ENCODE results near the gene VSIG2. TPM values are rescaled to one million over a fixed set of nuclear protein-coding genes. Genes with fewer than 3 reads are reported as not detected.

VSIG2 gene
- total RNA-seq, 1 experiment from 2014 or later = not detected

DNA sequence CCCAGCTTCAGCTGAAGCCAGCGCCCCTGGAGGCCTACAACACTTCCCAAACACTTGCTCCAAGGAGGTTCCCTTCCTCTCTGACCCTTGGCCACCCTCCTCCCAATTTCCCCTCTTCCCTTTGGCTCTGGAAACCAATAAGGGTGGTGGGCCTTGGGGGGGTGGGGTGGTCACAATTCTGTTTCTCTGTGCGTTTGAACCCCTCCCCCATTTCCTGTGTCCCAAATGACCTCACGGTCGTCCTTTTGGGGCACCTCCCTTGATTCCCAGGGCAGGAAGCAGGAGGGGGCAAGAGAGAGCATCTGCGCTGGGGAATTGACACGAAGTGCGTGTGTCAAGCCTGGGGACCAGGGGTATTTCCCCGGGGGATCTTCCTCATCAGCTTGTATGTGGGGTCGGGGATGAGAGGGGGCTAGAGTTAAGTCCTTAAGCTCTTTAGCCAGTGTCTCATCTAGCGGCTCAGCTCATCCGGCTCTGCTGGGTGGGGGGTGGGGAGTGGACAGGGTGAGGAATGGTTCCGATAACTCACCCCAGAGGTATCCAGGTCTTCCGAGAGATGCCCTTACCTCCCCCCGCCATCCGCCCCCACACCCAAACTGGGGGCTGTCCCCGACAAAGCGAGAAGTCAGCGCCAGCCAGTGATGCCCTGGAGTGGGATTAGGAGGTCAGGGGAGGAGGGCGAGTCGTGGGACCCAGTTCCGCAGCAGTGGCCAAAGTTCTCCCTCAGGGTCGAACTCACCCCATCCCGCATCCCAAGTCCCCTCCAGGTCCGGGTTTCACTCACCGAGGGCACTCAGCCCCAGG, 9.4 kb upstream of the VSIG2 start:
- DNase-seq (ENCODE audit: unreplicated experiment) = no peak
- intact Hi-C loops (cut with micrococcal nuclease) = loop anchor here (2.0 kb wide), 1 partner anchor 31 kb away; no protein-coding TSS in a partner anchor
- BruUV-seq (replicated peaks) = no TSS peak
- H3K27ac Mint-ChIP-seq (ENCODE audit: low read depth, unreplicated experiment) = no peak overlapping the region
- peaks cover 5% of the 10 kb centered on the region for H3K4me1 Mint-ChIP-seq (ENCODE audit: insufficient read depth, unreplicated experiment)
- no peaks in the 10 kb centered on the region for H3K36me3 Mint-ChIP-seq (ENCODE audit: insufficient read depth, unreplicated experiment)
- no peaks in the 10 kb centered on the region for H3K9me3 Mint-ChIP-seq (ENCODE audit: unreplicated experiment)
- ChIA-PET CTCF (interaction anchor here (0.6 to 6.1 kb wide), 18 partner anchors 10 to 1410 kb away, joined by 3 to 112 read pairs (median 4); partner anchors contain the start of genes MSANTD2, SIAE and SPA17), POLR2A (interaction anchor here (0.6 to 1.9 kb wide), 2 partner anchors 39 to 137 kb away, joined by 3 to 8 read pairs; partner anchors contain the start of gene MSANTD2)
- TF ChIP-seq, protein P1, sequence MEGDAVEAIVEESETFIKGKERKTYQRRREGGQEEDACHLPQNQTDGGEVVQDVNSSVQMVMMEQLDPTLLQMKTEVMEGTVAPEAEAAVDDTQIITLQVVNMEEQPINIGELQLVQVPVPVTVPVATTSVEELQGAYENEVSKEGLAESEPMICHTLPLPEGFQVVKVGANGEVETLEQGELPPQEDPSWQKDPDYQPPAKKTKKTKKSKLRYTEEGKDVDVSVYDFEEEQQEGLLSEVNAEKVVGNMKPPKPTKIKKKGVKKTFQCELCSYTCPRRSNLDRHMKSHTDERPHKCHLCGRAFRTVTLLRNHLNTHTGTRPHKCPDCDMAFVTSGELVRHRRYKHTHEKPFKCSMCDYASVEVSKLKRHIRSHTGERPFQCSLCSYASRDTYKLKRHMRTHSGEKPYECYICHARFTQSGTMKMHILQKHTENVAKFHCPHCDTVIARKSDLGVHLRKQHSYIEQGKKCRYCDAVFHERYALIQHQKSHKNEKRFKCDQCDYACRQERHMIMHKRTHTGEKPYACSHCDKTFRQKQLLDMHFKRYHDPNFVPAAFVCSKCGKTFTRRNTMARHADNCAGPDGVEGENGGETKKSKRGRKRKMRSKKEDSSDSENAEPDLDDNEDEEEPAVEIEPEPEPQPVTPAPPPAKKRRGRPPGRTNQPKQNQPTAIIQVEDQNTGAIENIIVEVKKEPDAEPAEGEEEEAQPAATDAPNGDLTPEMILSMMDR (IDR thresholded peaks at IDR 0.05; ENCODE audit: unreplicated experiment) = no peak
- no peaks in the 10 kb centered on the region for H3K27me3 Mint-ChIP-seq (ENCODE audit: insufficient read depth, unreplicated experiment)
- no peak overlapping the region for H3K4me3 Mint-ChIP-seq (ENCODE audit: unreplicated experiment)

DNA sequence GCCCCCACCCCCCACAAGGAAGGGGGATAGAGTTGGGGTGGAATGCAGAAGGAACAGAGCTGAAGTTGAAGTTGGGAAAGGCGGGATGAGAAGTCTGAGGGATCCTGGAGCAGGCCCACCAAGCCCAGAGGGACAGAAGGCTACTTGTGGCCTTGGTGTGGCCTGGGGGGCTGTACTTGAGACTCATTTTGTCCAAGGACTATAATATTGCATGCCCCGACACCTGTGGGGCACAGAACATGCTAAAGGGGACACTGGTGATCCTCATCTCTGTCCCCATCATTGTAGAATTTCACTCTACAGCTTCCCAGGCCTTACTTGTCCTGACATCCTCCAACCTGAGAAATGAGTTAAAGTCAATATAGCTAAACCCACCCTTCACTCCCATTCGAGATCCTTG, 8.8 kb upstream of the VSIG2 start:
- no peak for DNase-seq (ENCODE audit: unreplicated experiment)
- TF ChIP-seq, protein P1 (IDR thresholded peaks at IDR 0.05; ENCODE audit: unreplicated experiment) = no peak
- POLR2A ChIA-PET = no interaction called here
- H3K27ac Mint-ChIP-seq (ENCODE audit: low read depth, unreplicated experiment) = no peak overlapping the region
- H3K36me3 Mint-ChIP-seq (ENCODE audit: insufficient read depth, unreplicated experiment) = no peaks in the 10 kb centered on the region
- H3K4me3 Mint-ChIP-seq (ENCODE audit: unreplicated experiment) = no peak overlapping the region
- H3K27me3 Mint-ChIP-seq (ENCODE audit: insufficient read depth, unreplicated experiment) = no peaks in the 10 kb centered on the region
- no peaks in the 10 kb centered on the region for H3K9me3 Mint-ChIP-seq (ENCODE audit: unreplicated experiment)
- H3K4me1 Mint-ChIP-seq (ENCODE audit: insufficient read depth, unreplicated experiment) = peaks cover 5% of the 10 kb centered on the region
- CTCF ChIA-PET = interaction anchor here (0.5 to 4.6 kb wide), 13 partner anchors 9 to 116 kb away, joined by 3 to 72 read pairs (median 4); no protein-coding TSS in a partner anchor
- no TSS peak for BruUV-seq (replicated peaks)
- intact Hi-C loops (cut with micrococcal nuclease) = no loop called here

DNA sequence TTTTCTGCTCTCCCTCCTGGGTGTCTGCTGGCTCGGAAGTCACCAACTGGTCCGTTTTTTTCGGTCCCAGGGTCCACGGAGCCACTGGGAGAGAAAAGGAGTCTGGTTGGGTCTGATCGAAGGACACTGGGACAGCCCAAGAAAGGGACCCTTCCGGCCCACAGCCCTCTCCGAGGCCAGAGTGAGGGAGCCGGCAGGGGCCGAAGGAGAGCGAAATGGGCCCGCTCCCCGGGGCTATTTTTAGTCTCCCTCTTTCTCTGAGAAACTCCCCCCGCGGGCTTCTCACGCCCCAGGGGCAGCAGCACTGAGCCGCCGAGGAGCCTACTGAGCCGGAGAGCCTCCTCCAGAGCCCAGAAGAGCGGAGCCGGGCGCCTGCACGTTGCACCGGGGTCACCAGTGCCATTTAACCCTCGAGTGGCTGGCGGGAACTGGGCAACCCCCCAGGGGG, 8.2 kb upstream of the VSIG2 start:
- Mint-ChIP-seq H3K27me3 (ENCODE audit: insufficient read depth, unreplicated experiment) (no peaks in the 10 kb centered on the region), H3K4me3 (ENCODE audit: unreplicated experiment) (no peak overlapping the region), H3K4me1 (ENCODE audit: insufficient read depth, unreplicated experiment) (peaks cover 5% of the 10 kb centered on the region), H3K9me3 (ENCODE audit: unreplicated experiment) (no peaks in the 10 kb centered on the region), H3K27ac (ENCODE audit: low read depth, unreplicated experiment) (no peak overlapping the region), H3K36me3 (ENCODE audit: insufficient read depth, unreplicated experiment) (no peaks in the 10 kb centered on the region)
- DNase-seq (ENCODE audit: unreplicated experiment) = no peak
- TF ChIP-seq, protein P1 (IDR thresholded peaks at IDR 0.05; ENCODE audit: unreplicated experiment) = no peak
- POLR2A ChIA-PET = no interaction called here
- intact Hi-C loops (cut with micrococcal nuclease) = no loop called here
- CTCF ChIA-PET = interaction anchor here (0.6 to 4.6 kb wide), 8 partner anchors 14 to 95 kb away, joined by 3 to 72 read pairs (median 5); no protein-coding TSS in a partner anchor
- BruUV-seq (replicated peaks) = no TSS peak

All from MCF 10A (cell line).